Activated naive CD4-positive, alpha-beta T cell treated with anti-CD3 and anti-CD28 coated beads, Interleukin-2, amount 50 U/mL, for 16 hours (primary cell): Measurements from ENCODE around the gene DCTN4.
"Not testable (repeated sequence)": the region's sequence is repeated elsewhere in the genome, so short reads cannot be mapped to it uniquely, and the experiment has no call there.

Experiments
- DNase-seq: peaks from one replicate; pipeline ENCODE4 v3.0.0-alpha.2; 2020

Gene DCTN4

GRCh38 chr5:150778088-150778516, 19.3 kb upstream of the DCTN4 start:
- no peak for DNase-seq

DNA sequence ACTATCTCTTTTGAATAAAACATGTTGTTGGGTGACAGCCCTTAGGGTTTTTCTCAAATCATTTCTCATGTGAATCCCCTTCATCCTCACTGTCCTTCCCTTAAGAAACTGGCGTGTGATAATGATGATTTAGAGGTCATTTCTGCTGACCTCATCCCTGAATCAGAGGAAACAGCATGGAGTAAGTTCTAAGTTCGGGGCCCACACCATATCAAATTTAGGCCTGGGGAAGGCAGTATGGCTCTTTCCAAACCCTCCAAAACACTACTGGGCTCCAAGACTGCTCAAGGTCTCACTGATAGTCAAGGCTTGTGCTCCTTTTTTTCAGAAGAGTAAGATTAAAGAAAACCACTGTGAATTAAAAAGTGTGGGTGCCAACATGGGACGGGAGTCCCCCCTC, 18.9 kb upstream of the DCTN4 start:
- no peak for DNase-seq

DNA sequence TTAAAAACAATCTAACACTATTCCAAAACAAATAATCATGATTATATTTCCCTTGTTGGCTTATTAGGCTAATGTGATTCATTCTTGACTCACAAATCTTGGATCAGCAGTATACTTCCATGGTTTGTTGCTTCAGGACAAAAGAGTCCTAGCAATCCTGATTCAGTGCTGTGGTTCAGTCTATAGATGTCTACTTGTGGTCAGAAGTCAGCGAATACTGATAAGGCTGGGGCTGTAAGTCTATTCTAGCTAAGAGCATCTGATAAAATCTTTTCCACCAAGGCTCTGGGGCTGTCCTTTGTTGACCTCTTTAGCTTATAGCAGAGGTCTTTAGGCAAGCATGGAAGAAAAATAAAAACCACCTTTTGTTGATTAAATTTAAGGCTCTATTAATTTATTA, 15.3 kb upstream of the DCTN4 start:
- DNase-seq = no peak

DNA sequence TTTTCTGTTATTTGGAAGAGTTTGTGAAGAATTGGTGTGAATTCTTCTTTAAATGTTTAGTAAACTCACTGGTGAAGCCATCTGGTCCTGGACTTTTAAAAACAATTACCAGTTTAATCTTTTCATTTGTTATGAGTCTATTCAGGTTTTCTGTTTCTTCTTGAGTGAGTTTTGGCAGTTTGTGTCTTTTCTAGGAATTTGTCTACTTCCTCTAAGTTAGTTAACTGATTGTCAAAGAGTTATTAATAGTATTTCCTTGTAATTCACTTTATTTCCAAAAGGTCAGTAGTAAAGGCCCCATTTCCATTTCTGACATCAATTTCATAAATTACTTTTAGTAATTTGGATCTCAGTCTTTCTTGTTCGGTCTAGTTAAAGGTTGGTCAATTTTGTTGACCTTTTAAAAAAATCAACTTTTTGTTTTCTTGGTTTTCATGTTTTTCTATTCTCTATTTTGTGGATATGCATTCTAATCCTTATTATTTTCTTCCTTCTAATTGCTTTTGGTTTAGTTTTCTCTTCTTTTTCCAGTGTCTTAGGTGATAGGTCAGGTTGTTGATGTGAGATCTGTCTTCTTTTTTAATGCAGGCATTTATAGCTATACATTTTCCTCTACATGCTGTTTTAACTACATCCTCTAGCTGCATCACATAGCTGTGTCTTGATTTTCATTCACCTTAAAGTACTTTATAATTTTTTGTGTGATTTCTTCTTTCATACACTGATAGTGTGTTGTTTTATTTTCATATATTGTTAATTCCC, 12.4 kb upstream of the DCTN4 start:
- DNase-seq = no peak

DNA sequence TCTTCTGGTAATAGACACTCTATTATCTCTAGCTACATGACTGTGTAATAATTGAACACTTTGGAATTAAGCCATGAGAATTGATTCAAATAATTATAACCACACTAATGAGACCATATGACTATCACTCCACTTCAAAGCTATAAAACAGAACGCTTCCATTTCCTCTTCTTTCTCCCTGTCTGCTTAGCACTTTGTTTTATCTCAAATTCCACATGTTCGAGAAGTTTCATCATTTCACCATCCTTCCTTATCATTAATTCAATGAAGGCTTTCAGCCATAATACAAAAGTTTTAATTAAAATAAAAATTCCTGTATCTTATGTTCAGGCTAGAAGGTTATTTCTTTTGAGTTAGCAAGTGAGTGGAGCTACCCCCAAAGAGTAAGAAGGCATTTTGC, 7.4 kb upstream of the DCTN4 start:
- no peak for DNase-seq

GRCh38 chr5:150765799-150766169, 7.0 kb upstream of the DCTN4 start:
- DNase-seq = no peak

GRCh38 chr5:150765011-150765798, 6.4 kb upstream of the DCTN4 start:
- no peak for DNase-seq

- DNase-seq = no peak
Measured at GRCh38 chr5:150764530-150764929, 5.7 kb upstream of the DCTN4 start.

- DNase-seq = no peak
Measured at GRCh38 chr5:150763023-150763769, 4.4 kb upstream of the DCTN4 start.

DNA sequence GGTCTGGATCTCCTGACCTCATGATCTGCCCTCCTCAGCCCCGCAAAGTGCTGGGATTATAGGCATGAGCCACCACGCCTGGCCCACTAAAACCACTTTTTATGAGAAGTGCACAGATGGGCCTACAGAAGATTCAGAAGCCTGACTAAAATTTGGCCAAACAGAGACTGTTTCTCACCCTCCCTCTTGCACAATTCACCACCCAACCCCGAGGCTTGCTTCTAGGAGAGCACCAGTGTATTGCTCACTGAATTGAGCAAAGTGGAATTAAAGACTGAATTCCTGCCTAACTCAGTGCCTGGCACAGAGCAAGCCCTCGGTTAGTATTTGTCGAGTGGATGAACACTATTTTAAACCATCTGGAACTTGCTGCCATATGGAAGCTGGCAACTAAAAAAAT, 3.4 kb upstream of the DCTN4 start:
- DNase-seq = no peak

GRCh38 chr5:150759334-150759583, 442 bp upstream of the DCTN4 start:
- DNase-seq = no peak

DNA sequence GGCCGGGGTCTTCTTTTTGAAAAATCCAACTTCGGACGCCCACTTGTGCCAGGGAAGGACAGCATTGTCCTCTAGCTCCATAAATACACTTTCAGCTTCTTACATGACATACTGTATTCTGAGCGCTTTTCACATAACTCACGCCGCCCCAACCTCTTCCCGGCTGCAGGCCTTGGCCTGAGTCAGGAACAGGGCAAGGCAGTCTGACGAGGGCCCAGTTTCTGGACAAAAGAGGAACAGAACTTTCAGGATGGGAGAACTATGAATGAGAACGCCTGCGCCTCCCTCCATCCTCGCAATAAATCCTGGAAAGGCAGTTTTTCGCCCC, 650 bp downstream of the DCTN4 start:
- no peak for DNase-seq

GRCh38 chr5:150757087-150757649, 1.6 kb downstream of the DCTN4 start:
- DNase-seq = no peak

DNA sequence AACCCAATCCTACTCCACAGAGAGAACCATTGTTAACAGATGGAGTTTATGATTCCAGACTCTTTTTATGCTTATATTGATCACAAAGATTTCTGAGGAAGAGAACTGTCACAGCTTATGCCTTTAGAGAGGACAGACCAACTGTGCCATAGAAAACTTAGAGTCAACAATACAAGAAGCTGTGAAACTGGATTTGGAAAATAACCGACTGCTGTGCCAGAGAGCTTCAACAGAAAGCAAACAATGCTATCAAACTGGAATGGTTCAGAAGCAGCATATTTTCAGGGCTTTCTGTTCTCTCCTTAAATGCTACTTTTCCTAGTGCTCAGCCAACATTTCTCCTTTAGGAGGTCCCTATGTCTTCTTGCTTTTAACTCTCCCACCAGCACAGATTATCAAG, 5.0 kb downstream of the DCTN4 start:
- no peak for DNase-seq

DNA sequence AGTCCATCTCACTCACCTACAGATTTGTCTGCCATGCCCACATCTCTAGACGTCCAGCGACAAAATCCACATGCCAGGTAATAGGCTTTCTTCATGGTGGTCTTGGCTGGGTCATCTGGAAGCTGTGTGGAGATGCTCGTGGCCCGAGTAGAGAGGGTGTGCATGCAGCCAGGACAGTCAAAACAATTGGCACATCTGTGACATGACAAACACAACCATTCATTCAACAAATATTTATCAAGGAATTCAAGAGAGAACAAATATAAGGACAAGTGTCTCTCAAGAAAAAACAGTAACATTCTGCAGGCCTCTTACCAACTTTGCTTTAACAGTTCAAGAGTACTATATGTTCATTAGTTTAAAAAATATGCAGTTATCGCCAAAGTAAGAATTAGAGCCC, 5.4 kb downstream of the DCTN4 start:
- DNase-seq = no peak

DNA sequence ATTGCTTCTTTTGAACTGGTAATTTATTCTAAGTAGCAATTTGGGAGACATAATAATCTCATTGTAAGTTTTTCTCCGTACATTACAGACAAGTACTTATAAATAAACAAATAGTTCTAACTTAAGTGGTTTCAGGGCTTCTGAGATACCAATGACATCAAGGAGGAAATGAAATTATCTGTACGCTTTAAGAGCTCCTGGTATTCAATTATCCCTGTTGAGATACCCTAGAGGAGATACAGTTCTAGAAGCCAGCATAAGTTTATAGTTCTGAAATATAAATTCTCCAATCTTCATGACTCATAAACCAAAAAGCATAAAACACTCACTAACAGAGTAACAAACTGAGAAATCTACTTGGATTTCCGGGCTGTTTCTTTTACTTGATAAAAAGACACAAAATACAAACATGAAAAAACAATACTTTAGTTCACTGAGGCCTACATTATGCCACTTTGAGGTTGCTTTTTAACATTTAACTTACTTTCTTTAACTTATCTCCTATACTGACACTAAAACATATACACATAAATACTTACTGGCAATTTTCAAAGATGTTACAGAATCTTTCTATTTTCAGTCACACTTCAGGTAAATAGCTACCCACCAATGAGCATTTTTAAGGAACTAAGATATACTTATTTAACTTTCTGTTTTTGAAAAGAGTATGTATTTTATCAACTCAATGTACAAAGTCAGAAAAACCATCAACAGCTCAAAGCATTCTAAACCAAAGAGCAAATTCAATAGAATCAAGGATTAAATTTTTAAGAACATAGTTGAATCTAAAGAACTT, 7.5 kb downstream of the DCTN4 start:
- no peak for DNase-seq

DNA sequence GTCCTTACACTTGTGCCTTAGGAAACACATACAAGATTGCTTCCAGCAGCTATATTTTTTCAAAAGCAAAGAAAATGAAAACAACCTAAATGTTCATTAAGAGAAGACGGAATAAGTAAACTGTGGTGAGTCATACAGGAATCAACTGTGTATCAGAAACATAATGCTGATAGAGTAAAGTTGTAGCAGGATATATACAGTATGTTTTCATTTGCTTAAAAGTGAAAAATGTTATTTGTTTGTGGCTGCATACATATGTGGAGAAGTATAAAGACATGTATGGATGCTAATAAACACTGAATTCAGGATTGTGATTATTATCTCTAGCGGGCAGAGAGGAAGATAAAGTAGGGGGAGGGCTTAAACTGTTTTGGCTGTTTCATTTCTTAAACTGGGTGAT, 8.3 kb downstream of the DCTN4 start:
- no peak for DNase-seq

DNA sequence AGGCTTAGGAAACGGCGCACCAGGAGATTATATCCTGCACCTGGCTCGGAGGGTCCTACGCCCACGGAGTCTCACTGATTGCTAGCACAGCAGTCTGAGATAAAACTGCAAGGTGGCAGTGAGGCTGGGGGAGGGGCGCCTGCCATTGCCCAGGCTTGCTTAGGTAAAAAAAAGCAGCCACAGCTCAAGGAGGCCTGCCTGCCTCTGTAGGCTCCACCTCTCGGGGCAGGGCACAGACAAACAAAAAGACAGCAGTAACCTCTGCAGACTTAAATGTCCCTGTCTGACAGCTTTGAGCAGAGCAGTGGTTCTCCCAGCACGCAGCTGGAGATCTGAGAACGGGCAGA, 15.7 kb downstream of the DCTN4 start:
- not testable (repeated sequence) for DNase-seq

DNA sequence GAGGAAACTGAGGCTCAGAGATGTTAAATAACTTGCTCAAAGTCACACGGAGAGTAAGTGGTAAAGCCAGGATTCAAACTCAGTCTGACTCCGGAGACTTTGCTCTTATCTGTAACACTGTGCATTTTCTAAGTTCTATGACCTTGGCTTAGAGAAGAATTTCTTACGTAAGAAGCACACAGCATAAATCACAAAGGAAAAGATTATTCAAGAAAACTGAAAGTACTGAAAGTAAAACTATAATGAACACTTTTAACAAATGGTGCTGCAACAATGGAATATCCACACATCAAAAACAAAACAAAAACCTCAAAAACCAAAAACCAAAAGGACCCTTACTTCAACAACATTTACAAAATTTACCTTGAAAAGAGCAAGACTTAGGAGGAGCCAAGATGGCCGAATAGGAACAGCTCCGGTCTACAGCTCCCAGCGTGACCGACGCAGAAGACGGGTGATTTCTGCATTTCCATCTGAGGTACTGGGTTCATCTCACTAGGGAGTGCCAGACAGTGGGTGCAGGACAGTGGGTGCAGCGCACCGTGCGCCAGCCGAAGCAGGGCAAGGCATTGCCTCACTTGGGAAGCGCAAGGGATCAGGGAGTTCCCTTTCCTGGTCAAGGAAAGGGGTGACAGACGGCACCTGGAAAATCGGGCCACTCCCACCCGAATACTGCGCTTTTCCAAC, 16.2 kb downstream of the DCTN4 start:
- not testable (repeated sequence) for DNase-seq

DNA sequence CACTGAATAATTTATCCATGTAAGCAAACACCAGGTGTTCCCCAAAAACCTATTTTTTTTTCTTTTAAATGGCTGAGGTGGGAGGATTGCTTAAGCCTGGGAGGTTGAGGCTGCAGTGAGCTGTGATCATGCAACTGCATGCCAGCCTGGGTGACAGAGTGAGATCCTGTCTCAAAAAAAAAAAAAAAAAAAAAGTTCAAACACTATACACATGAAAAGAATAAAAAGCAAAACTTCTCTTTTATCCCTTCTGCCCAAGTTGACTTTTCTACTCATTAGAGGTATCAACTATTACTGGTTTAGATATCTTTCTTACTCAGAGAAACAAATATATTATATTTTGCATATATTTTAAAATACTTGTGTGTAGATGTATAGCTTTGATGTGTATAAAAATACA, 17.8 kb downstream of the DCTN4 start:
- no peak for DNase-seq

DNA sequence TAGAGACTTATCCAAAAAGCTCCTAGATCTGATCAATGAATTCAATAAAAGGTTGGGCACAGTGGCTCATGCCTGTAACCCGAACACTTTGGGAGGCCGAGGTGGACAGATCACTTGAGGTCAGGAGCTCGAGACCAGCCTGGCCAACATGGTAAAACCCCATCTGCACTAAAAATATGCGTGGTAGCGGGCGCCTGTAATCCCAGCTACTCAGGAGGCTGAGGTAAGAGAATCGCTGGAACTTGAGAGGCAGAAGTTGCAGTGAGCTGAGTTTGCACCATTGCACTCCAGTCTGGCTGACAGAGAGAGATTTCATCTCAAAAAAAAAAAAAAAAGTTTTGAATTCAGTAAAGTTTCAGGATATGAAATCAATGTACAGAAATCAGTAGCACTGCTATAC, 20.0 kb downstream of the DCTN4 start:
- DNase-seq = no peak

GRCh38 chr5:150734579-150735384, 24.0 kb downstream of the DCTN4 start:
- DNase-seq = no peak
